ENCODE results near the gene CUX1. TPM values are rescaled to one million over a fixed set of nuclear protein-coding genes. Genes with fewer than 3 reads are reported as not detected.
"Not testable (repeated sequence)": the region's sequence is repeated elsewhere in the genome, so short reads cannot be mapped to it uniquely, and the experiment has no call there.

Gene CUX1
- total RNA-seq, 4 donors from 2014 or later = 40.8 to 62.1 (median 43.8) TPM

DNA sequence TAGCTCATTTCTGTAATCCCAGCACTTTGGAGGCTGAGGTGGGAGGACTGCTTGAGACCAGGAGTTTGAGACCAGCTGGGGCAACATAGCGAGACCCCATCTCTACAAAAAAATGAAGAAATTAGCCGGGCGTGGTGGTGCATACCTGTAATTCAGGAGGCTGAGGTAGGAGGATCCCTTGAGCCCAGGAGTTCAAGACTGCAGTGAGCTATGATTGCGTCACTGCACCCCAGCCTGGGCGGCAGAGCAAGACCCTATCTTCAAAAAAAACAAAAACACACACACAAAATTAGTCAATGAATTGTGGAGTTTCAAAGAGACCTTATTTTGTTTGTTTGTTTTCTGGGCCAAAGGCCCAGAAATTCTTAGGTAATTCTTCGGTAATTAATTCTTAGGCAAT is 110.0 kb downstream of the CUX1 start:
- intact Hi-C loops (cut with DNase I; ENCODE audit: low total_unique reads) = loop anchor here (5.0 kb wide), 1 partner anchor 740 kb away; no protein-coding TSS in a partner anchor
- no peak overlapping the region for H3K4me3 ChIP-seq (ENCODE audit: low read depth, poor library complexity, severe bottlenecking)
- TF ChIP-seq CTCF (IDR thresholded peaks at IDR 0.05) (no peak), POLR2A (IDR thresholded peaks at IDR 0.05) (no peak)
- whole genome bisulfite sequencing, 2 donors = 89 to 90% methylated on average over 6 of the region's 6 CpGs
- no peak for DNase-seq (ENCODE audit: low spot score in 2 of 2)

GRCh38 chr7:101927802-101928201 is 110.4 kb downstream of the CUX1 start:
- WGBS, 2 donors = 61 to 72% methylated on average over 16 of the region's 16 CpGs

GRCh38 chr7:101929256-101929655 is 111.8 kb downstream of the CUX1 start:
- intact Hi-C loops (cut with DNase I; ENCODE audit: low total_unique reads) = loop anchor here (5.0 kb wide), 1 partner anchor 742 kb away; no protein-coding TSS in a partner anchor
- H3K4me3 ChIP-seq (ENCODE audit: low read depth, poor library complexity, severe bottlenecking) = no peak overlapping the region
- no peak for DNase-seq (ENCODE audit: low spot score in 2 of 2)
- TF ChIP-seq CTCF (IDR thresholded peaks at IDR 0.05) (no peak), POLR2A (IDR thresholded peaks at IDR 0.05) (no peak)
- 92% methylated on average over 4 of the region's 4 CpGs for WGBS, 2 donors

More at GRCh38 chr7:101927802-101928201, 110.4 kb downstream of the CUX1 start:
- TF ChIP-seq POLR2A (IDR thresholded peaks at IDR 0.05) = no peak
- no peak for TF ChIP-seq CTCF (IDR thresholded peaks at IDR 0.05)
- intact Hi-C loops (cut with DNase I; ENCODE audit: low total_unique reads) = loop anchor here (5.0 kb wide), 1 partner anchor 741 kb away; no protein-coding TSS in a partner anchor
- DNase-seq (ENCODE audit: low spot score in 2 of 2) = no peak
- no peak overlapping the region for H3K4me3 ChIP-seq (ENCODE audit: low read depth, poor library complexity, severe bottlenecking)

GRCh38 chr7:101929911-101930310 is 112.5 kb downstream of the CUX1 start:
- not testable (repeated sequence) for H3K4me3 ChIP-seq (ENCODE audit: low read depth, poor library complexity, severe bottlenecking); DNase-seq (ENCODE audit: low spot score in 2 of 2)
- intact Hi-C loops (cut with DNase I; ENCODE audit: low total_unique reads) = loop anchor here (5.0 kb wide), 1 partner anchor 743 kb away; no protein-coding TSS in a partner anchor
- 94 to 99% methylated on average over 6 of the region's 6 CpGs for WGBS, 2 donors

- no peak for DNase-seq (ENCODE audit: low spot score in 2 of 2)
- intact Hi-C loops (cut with DNase I; ENCODE audit: low total_unique reads) = no loop called here
- no peak for TF ChIP-seq POLR2A (IDR thresholded peaks at IDR 0.05)
- no peak for TF ChIP-seq CTCF (IDR thresholded peaks at IDR 0.05)
- 95 to 96% methylated on average over 14 of the region's 14 CpGs for whole genome bisulfite sequencing, 2 donors
- H3K4me3 ChIP-seq (ENCODE audit: low read depth, poor library complexity, severe bottlenecking) = no peak overlapping the region
Measured at GRCh38 chr7:101932083-101932482, 114.7 kb downstream of the CUX1 start.

- TF ChIP-seq CTCF (IDR thresholded peaks at IDR 0.05) = no peak
- no peak for TF ChIP-seq POLR2A (IDR thresholded peaks at IDR 0.05)
- intact Hi-C loops (cut with DNase I; ENCODE audit: low total_unique reads) = no loop called here
- no peak for DNase-seq (ENCODE audit: low spot score in 2 of 2)
- H3K4me3 ChIP-seq (ENCODE audit: low read depth, poor library complexity, severe bottlenecking) = no peak overlapping the region
- WGBS, 2 donors = 79 to 85% methylated on average over 4 of the region's 4 CpGs
Measured at GRCh38 chr7:101933028-101933427, 115.6 kb downstream of the CUX1 start.

Data from lower leg skin (tissue), 4 donors.